ENCODE results near the gene PKD1L1.

DNA sequence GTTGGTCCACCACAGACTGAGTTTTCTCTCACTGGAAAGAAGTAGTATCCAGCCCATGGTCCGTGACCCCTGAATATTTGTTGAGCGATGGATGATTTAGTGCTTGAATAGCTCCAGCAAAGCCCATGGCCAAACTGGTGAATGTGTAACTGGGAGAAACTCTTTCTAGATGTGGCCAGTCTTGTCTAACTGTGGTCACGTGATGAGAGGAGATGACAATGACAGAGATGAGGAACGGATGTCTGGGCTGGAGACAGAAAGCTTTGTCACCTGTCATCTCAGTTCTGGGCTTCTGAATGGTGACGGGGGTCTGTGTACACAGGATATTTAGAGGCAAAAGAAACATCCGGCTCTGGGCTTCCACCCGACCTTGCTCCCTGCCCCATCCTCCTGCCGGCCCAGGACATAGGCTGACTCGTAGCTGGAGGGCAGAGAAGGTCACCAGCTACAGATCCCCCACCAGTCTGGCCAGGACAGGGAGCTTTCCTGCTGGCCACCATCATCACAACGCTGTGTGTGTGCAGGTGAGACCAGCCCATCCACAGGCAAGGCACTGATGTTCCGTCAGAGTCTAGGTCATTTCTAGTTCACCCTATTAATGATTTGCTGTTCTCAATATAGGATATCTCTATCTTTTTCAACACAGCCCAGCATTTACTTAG is 213.8 kb downstream of the PKD1L1 start:
- no peak for TF ChIP-seq FOXM1 (IDR thresholded peaks at IDR 0.05; ENCODE audit: borderline replicate concordance, low read depth)
- TF ChIP-seq, protein P1, sequence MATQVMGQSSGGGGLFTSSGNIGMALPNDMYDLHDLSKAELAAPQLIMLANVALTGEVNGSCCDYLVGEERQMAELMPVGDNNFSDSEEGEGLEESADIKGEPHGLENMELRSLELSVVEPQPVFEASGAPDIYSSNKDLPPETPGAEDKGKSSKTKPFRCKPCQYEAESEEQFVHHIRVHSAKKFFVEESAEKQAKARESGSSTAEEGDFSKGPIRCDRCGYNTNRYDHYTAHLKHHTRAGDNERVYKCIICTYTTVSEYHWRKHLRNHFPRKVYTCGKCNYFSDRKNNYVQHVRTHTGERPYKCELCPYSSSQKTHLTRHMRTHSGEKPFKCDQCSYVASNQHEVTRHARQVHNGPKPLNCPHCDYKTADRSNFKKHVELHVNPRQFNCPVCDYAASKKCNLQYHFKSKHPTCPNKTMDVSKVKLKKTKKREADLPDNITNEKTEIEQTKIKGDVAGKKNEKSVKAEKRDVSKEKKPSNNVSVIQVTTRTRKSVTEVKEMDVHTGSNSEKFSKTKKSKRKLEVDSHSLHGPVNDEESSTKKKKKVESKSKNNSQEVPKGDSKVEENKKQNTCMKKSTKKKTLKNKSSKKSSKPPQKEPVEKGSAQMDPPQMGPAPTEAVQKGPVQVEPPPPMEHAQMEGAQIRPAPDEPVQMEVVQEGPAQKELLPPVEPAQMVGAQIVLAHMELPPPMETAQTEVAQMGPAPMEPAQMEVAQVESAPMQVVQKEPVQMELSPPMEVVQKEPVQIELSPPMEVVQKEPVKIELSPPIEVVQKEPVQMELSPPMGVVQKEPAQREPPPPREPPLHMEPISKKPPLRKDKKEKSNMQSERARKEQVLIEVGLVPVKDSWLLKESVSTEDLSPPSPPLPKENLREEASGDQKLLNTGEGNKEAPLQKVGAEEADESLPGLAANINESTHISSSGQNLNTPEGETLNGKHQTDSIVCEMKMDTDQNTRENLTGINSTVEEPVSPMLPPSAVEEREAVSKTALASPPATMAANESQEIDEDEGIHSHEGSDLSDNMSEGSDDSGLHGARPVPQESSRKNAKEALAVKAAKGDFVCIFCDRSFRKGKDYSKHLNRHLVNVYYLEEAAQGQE (IDR thresholded peaks at IDR 0.05; ENCODE audit: low read depth): no peak
